NK-92 (cell line): ENCODE measurements around the gene AZU1.
"Not testable (repeated sequence)": the region's sequence is repeated elsewhere in the genome, so short reads cannot be mapped to it uniquely, and the experiment has no call there.

Experiments used
- DNase-seq: peaks from one replicate; lab custom pipeline; 2025; ENCODE audit not compliant: unreplicated experiment; lab: John Stamatoyannopoulos, UW

Gene AZU1

DNA sequence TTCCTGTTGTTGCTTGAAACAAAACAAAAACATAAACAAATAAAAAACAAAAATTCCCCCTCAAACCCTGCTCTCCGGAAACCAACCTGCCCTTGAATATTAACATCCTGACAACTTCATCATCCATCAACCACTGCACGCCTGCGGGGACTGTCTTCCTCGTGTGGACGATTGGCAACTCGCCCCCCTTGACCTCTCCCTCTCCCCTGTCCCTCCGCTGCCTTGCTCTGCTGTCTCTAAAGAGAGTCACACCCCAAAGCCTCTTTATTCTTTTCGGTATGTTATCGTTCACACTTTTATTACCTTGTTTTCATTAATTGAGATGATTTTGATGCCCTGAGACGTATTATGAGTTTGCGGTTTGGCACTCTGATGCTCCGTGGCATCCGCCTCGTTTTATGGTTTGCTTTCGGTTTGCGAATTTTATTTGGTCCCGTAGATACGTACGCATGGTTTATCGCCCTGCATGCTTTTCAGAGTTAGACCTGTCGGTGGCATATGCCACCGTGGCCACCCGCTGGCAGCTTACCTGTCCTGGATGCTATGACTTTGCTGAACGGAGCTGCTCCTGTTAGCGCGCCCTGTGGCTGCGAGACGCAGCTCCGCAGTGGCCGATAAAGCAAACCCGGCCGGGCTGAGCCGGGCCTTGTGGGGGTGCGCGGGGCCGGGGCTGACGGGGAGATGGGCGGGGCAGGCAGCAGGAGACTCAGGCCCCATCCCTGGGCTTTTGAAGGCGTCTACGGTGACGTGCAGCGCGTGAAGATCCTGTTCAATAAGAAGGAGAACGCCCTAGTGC is 19.8 kb upstream of the AZU1 start:
- DNase-seq, result no peak

GRCh38 chr19:808423-808775 is 19.2 kb upstream of the AZU1 start:
- DNase-seq, result no peak

DNA sequence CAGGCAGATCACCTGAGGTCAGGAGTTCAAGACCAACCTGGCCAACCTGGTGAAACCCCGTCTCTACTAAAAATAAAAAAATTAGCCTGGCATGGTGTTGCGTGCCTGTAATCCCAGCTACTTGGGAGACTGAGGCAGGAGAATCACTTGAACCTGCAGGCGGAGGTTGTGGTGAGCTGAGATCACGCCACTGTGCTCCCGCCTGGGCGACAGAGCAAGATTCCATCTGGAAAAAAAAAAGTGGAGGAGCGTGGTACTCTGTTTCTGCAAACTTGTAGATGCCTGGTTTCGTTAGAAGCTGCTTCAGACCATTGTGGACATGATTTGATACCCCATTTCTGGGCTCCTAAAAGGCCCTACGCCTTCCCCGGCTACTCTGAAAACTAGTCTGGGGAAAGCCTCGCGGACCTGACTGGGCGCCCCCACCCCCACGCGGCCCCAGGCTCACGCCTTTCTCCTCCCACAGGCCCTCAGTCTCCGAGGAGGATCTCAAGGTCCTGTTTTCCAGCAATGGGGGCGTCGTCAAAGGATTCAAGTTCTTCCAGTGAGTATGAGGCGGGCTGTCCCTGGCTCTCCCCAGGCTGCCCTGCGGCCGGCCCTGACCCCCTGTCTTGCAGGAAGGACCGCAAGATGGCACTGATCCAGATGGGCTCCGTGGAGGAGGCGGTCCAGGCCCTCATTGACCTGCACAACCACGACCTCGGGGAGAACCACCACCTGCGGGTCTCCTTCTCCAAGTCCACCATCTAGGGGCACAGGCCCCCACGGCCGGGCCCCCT is 17.4 kb upstream of the AZU1 start:
- no peak for DNase-seq

GRCh38 chr19:810883-811489 is 16.7 kb upstream of the AZU1 start:
- DNase-seq, result no peak

DNA sequence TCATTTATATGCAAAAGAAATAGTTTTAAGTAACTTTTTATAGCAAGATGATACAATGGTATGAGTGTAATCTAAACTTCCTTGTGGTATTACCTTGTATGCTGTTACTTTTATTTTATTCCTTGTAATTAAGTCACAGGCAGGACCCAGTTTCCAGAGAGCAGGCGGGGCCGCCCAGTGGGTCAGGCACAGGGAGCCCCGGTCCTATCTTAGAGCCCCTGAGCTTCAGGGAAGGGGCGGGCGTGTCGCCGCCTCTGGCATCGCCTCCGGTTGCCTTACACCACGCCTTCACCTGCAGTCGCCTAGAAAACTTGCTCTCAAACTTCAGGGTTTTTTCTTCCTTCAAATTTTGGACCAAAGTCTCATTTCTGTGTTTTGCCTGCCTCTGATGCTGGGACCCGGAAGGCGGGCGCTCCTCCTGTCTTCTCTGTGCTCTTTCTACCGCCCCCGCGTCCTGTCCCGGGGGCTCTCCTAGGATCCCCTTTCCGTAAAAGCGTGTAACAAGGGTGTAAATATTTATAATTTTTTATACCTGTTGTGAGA is 16.1 kb upstream of the AZU1 start:
- no peak for DNase-seq

GRCh38 chr19:812049-812746 is 15.4 kb upstream of the AZU1 start:
- no peak for DNase-seq

GRCh38 chr19:812747-813218 is 14.9 kb upstream of the AZU1 start:
- DNase-seq, result no peak

DNA sequence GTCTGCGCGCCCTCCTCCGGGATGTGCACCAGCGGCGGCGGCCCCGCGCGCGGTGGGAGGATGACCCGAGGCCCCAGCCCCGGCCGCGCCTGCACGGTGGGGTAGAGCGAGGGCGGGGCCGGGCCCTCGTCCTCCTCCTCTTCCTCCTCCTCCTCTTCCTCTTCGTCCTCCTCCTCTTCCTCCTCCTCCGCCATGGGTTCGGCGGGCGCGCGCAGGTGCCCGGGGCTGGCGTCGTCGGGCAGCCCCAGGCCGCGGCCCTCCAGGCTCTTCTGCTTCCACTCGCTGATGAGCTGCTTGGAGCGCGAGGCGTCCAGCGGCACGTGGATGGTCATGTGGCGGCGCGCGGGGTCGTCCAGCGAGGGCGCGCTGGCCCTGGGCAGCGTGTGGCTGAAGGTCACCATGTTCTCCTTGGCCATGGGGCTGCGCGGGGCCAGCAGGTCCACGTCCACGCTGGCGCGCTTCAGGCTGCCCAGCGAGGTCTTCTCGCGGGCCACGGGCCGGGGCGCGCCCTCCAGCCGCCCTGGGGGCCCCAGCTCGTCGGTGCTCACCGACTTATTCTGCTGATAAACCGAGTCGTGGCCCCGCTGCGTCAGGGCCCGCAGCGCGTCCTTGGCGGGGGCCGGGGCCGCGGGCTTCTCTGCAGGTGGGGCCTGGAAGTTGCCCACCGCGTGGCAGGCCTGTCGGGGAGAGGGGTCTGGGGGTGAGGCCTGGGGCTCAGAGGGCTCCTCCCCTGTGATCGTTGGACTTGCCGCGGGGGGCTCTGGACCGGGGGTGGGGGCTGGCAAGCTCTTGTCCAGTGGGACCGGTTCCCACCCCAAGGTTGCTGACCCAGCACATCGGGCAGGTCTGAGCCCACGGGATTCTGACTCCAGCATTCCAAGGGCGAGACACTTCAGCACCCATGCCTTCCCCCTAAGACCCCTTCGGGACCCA is 14.2 kb upstream of the AZU1 start:
- no peak for DNase-seq

- DNase-seq, result no peak
Observed at GRCh38 chr19:814152-815078, 13.2 kb upstream of the AZU1 start.

DNA sequence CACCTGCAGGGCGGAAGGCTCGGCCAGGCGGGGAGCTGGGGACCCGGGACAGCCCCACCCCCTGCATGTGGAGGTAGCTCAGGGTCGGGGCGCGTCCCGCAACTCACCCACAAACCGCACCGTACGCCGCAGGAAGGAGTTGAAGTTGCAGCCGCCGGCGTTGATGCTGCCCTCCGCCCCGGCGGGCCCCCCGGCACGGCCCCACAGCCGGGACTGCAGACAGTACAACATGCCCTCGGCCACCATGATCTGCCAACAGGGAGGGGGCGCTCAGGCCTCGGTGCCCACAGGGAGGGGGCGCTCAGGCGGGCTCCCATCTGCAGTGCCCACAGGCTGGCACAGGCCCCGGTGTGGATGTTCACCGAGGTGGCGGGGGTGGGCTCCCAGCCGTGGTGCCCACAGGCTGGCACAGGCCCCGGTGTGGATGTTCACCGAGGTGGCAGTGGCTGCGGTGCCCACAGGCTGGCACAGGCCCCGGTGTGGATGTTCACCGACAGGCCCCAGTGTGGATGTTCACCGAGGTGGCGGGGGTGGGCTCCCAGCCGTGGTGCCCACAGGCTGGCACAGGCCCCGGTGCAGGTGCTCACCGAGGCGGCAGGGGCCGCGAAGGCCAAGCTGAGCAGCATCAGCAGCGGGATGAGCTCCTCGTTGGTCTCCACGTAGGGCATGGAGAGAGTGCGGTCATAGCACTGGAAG is 12.4 kb upstream of the AZU1 start:
- DNase-seq, result no peak

DNA sequence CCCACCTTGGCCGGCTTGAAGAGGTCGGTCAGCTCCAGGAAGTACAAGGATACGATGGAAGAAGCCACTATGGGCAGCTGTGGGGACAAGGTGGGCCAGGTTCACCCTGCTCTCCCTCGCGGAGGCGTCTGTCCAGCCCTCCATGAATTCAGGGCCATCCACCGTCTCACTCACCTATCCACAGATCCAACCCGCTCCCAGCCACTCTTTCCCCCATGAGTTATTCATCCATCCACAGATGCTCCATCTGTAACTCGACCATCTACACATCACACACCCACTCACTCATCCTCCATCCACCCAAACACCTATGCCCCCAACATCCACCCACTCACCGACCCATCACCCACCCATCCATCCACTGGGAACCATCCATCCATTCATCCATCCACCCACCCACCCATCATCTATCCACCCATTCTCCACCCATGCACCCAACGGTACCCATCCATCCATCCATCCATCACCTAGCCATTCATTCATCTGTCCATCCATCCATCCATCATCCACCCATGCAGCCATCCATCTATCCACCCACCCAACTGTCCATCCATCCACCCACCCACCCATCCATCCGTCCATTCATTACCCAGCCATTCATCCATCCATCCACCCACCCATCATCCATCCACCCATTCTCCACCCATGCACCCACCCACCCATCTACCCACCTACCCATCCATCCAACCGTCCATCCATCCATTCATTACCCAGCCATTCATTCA is 11.7 kb upstream of the AZU1 start:
- DNase-seq, result no peak

DNA sequence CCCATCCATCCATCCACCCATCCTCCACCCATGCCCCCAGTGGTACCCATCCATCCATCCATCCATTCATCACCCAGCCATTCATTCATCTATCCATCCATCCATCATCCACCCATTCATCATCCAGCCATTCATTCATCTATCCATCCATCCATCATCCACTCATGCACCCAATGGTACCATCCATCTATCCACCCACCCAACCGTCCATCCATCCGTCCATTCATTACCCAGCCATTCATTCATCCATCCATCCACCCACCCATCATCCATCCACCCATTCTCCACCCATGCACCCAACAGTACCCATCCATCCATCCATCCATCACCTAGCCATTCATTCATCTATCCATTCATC is 11.2 kb upstream of the AZU1 start:
- no peak for DNase-seq

- not testable (repeated sequence) for DNase-seq
Observed at GRCh38 chr19:820212-820611, 7.4 kb upstream of the AZU1 start.

GRCh38 chr19:821231-821824 is 6.3 kb upstream of the AZU1 start:
- no peak for DNase-seq

DNA sequence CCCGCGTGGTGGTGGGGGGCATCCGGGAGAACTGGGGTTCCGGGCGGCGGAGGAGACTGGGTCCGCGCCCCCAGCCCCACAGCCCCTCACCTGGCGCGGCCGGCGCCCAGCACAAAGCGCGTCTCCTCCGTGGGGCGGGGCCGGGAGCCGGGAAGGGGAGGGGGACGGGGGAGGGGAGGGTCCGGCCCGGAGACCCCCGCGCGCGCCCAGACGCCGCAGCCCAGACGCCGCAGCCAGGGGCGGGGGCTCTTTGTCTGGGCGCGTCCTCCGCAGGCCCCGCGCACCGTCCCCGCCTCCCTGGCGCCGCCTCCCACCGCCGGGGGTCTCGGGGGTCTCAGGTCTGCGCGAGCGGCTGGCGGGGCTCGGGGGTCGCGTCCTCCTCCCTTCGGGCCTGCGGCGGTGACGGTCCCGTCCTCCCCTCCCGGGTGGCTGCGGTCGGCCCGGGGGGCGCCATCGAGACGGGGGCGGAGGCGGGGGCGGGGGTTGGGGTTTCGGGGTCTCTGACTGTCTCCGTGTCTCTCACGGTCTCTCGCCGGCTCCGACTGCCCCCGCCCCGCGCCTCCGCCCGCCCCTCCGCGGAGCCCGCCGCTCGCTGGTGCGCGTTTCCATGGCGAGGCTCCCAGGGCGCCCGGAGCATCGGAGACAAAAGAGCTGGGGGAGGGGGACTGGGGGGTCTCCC is 5.7 kb upstream of the AZU1 start, which contains the start of gene PLPPR3:
Gene PLPPR3 (minus strand): TSS at position 131 of the 679 bp plus-strand sequence. CDS start 396 bp downstream, outside the sequence.
- no peak for DNase-seq

DNA sequence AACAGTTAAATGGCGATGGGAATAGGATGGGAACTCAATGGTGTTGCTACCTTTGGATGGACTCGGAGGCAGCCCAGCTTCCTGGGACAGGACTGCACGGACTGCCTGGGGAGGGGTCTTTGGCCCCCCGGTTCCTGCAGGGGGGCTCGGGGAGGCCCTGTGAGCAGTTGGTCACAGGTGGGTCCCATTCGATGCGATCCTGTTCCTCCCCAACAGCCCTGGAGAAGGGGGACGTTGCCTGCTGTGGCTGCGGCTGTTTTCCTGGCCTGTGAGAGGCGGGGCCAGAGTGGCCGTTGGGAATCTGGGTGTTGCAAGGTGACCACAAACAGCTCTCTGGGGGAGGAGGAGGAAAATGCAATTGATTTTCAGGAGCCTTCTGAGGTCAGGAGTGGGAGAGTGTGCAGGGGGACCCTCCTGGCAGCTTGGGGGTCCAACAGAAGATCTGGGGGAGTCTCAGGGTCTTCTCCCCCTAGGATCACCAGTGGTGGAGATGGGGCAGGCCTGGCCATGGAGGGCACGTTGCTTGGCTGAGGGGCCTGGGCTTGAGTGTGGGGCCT is 4.0 kb upstream of the AZU1 start:
- DNase-seq, result no peak
